ENCODE measurements around the gene ASXL1.

DNA sequence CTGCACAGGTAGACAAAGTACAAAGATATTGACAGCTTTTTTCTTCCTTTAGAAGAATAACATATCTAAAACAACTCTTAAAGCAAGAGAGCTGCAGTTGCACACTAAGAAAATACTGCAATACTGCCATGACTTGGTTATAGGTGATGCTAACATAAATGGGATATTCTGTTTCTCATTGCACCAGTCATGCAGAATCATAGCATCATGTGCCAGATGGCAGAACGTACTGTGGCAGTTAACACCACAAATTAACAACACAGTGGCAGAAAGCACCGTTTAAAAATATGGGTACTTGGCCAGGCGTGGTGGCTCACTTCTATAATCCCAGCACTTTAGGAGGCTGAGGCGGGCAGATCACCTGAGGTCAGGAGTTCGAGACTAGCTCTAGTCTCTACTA lies 7.4 kb downstream of the ASXL1 start:
- TF ChIP-seq, protein P1, sequence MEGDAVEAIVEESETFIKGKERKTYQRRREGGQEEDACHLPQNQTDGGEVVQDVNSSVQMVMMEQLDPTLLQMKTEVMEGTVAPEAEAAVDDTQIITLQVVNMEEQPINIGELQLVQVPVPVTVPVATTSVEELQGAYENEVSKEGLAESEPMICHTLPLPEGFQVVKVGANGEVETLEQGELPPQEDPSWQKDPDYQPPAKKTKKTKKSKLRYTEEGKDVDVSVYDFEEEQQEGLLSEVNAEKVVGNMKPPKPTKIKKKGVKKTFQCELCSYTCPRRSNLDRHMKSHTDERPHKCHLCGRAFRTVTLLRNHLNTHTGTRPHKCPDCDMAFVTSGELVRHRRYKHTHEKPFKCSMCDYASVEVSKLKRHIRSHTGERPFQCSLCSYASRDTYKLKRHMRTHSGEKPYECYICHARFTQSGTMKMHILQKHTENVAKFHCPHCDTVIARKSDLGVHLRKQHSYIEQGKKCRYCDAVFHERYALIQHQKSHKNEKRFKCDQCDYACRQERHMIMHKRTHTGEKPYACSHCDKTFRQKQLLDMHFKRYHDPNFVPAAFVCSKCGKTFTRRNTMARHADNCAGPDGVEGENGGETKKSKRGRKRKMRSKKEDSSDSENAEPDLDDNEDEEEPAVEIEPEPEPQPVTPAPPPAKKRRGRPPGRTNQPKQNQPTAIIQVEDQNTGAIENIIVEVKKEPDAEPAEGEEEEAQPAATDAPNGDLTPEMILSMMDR (IDR thresholded peaks at IDR 0.05): no peak
- no peak for TF ChIP-seq POLR2AphosphoS5 (IDR thresholded peaks at IDR 0.05)
- no peak for TF ChIP-seq POLR2A (IDR thresholded peaks at IDR 0.05)
- no peak for TF ChIP-seq EP300 (IDR thresholded peaks at IDR 0.05)
